Breast epithelium (tissue), 4 donors: ENCODE measurements around the gene ASCC3. TPM values are rescaled to one million over a fixed set of nuclear protein-coding genes. Genes with fewer than 3 reads are reported as not detected.

ENCODE experiments used
- DNase-seq, 2 donors: peaks; one replicate each; pipeline ENCODE4 v3.0.0-alpha.2; 2019; ENCODE audit warnings: low spot score in 2 of 2
- H3K27ac ChIP-seq, 2 donors: fragments of 200-600 bp; sonication (generic) in 1 of 2; one replicate each; pipeline ENCODE4 v1.5.1; 2016 to 2019; ENCODE audit warnings: mild to moderate bottlenecking in 1 of 2
- H3K27me3 ChIP-seq, 2 donors: fragments of 200-600 bp; sonication (generic) in 1 of 2; one replicate each; pipeline versions ENCODE4 v1.5.1 to v1.6.0; 2017 to 2019; ENCODE audit warnings: control low read depth in 1 of 2, mild to moderate bottlenecking in 1 of 2
- H3K36me3 ChIP-seq: fragments of 200-600 bp; one replicate; pipeline ENCODE4 v1.5.1; 2019
- H3K4me1 ChIP-seq, 2 donors: fragments of 200-600 bp; sonication (generic); one replicate each; pipeline ENCODE4 v1.5.1; 2016 to 2019; ENCODE audit warnings: control low read depth in 1 of 2
- H3K4me3 ChIP-seq, 3 donors: fragments of 200-600 bp; sonication (generic); 1 replicate in 2 of 3; 2 replicates in 1 of 3; pipeline ENCODE4 v1.5.1; 2016 to 2019; ENCODE audit warnings: mild to moderate bottlenecking in 3 of 3, moderate library complexity in 2 of 3
- H3K9me3 ChIP-seq, 2 donors: fragments of 200-600 bp; sonication (generic) in 1 of 2; one replicate each; pipeline ENCODE4 v1.5.1; 2016 to 2019; ENCODE audit warnings: control low read depth in 1 of 2
- POLR2A ChIP-seq: fragments of 450-650 bp; IDR thresholded peaks from one replicate; pipeline ENCODE4 v1.6.1; 2016; ENCODE audit warnings: antibody characterized with exemption, mild to moderate bottlenecking, moderate library complexity
- POLR2AphosphoS5 ChIP-seq, 3 donors: sonication (generic); formaldehyde crosslinking; IDR thresholded peaks; one replicate each; pipeline ENCODE4 v1.6.1; 2017; ENCODE audit warnings: antibody characterized with exemption in 3 of 3
- intact Hi-C: fragments of 100-400 bp; cut with DNase I; formaldehyde crosslinking; loops from one replicate; pipeline ENCODE4 v1.15.1; 2023; ENCODE audit warnings: low total_unique reads
- total RNA-seq, 3 donors: library from RNA; depleted of rRNA; stranded (reverse); fragments of >200 nt; gene quantifications; one replicate each; pipeline ENCODE4 v1.1.0, GENCODE V29; 2016
- TF ChIP-seq, protein P1 (sequence below), 3 donors: fragments of 450-650 bp; IDR thresholded peaks; one replicate each; pipeline ENCODE4 v1.5.1; 2016 to 2017; ENCODE audit warnings: antibody characterized with exemption in 3 of 3, mild to moderate bottlenecking in 3 of 3, moderate library complexity in 3 of 3

Gene ASCC3
- total RNA-seq, 3 donors from 2014 or later = 23.5 to 49.3 (median 44.6) TPM

DNA sequence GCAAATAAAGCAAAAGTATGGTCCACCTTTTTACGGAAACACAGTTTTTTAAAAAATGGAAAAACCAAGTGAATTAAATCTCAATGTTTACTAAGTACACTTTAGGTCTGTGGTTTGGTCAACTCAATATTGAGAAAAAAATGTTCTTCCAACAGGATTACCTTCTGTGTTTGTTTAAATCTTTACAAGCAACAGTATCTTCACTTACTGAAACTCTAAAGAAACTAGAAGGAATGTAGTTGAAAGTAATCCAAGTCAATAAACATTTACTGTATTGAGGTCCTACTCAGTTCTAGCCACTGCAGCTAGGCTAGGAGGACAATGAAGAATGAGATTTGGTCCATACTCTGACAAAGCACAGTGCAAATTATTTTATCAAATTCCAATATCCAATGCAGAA is 80.1 kb downstream of the ASCC3 start:
- Histone ChIP-seq H3K27me3 (no peaks in the 10 kb centered on the region), H3K36me3 (peaks cover 3% of the 10 kb centered on the region), H3K4me3 (no peak overlapping the region), H3K27ac (no peak overlapping the region), H3K4me1 (peaks cover 0 to 5% of the 10 kb centered on the region in 2 donors), H3K9me3 (no peaks in the 10 kb centered on the region)
- no peak for DNase-seq
- TF ChIP-seq POLR2AphosphoS5 (IDR thresholded peaks at IDR 0.05) (no peak), POLR2A (no peak)
- TF ChIP-seq, protein P1, sequence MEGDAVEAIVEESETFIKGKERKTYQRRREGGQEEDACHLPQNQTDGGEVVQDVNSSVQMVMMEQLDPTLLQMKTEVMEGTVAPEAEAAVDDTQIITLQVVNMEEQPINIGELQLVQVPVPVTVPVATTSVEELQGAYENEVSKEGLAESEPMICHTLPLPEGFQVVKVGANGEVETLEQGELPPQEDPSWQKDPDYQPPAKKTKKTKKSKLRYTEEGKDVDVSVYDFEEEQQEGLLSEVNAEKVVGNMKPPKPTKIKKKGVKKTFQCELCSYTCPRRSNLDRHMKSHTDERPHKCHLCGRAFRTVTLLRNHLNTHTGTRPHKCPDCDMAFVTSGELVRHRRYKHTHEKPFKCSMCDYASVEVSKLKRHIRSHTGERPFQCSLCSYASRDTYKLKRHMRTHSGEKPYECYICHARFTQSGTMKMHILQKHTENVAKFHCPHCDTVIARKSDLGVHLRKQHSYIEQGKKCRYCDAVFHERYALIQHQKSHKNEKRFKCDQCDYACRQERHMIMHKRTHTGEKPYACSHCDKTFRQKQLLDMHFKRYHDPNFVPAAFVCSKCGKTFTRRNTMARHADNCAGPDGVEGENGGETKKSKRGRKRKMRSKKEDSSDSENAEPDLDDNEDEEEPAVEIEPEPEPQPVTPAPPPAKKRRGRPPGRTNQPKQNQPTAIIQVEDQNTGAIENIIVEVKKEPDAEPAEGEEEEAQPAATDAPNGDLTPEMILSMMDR (IDR thresholded peaks at IDR 0.05) = no peak
- intact Hi-C loops = loop anchor here (5.0 kb wide), 2 partner anchors 286 to 549 kb away; no protein-coding TSS in a partner anchor

DNA sequence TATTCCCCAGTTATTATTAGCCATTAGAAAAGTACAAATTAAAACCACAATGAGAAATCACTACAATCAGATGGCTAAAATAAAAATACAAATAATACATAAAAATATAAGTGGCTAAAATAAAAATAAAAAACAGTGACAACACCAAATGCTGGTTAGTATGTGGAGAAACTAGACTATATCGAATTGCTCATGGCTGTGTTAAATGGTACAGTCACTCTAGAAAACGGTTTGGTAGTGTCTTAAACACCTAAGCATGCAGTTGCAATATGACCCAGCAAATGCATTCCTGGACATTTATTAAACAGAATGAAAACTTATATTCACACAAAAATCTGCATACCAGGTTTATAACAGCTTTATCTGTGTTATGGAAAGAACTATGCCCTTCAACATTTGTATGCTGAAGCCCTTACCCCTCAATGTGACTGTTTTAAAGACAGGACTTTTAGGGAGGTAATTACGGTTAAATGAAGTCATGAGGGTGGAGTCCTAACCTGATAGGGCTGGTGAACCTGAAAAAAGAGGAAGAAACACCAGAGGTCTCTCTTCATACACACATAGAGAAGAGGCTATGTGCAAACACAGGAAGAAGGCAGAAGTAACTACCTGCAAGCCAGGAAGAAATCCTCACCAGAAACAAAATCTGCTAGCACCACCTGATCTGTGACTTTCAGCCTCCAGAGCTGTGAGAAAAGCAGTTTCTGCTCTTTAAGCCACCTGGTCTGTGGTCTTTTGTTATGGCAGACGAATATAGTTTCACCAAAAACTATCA is 84.9 kb downstream of the ASCC3 start:
- Histone ChIP-seq H3K4me3 (no peak overlapping the region), H3K9me3 (no peaks in the 10 kb centered on the region), H3K27me3 (no peaks in the 10 kb centered on the region), H3K27ac (no peak overlapping the region), H3K36me3 (peaks cover 3% of the 10 kb centered on the region), H3K4me1 (no peaks in the 10 kb centered on the region)
- TF ChIP-seq POLR2AphosphoS5 (IDR thresholded peaks at IDR 0.05) (no peak), POLR2A (no peak)
- TF ChIP-seq, protein P1 (IDR thresholded peaks at IDR 0.05) = no peak
- intact Hi-C loops = no loop called here
- no peak for DNase-seq

DNA sequence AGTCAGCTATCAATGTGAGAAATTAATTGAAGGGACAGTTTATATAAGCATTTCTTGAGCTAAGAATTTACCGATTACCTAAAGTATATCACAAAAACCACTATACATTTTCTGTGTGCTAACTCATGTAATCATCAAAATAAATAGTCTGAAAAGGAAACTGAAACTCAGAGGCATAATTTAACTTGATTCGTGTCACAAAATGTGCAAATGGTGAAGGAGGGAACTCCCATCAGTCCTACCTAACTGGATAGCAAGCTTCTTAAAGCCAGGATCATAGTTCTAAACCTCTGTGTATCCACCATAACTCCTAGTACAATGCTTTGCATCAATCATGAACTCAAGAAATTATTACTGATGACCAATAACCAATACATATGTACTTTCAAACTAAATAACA is 91.0 kb downstream of the ASCC3 start:
- Histone ChIP-seq H3K9me3 (no peaks in the 10 kb centered on the region), H3K4me3 (no peak overlapping the region), H3K4me1 (no peaks in the 10 kb centered on the region), H3K27ac (no peak overlapping the region), H3K36me3 (no peaks in the 10 kb centered on the region), H3K27me3 (no peaks in the 10 kb centered on the region)
- no peak for DNase-seq
- intact Hi-C loops = no loop called here
- TF ChIP-seq, protein P1 (IDR thresholded peaks at IDR 0.05) = no peak
- TF ChIP-seq POLR2A (no peak), POLR2AphosphoS5 (IDR thresholded peaks at IDR 0.05) (no peak)

- DNase-seq = no peak
- TF ChIP-seq POLR2A (no peak), POLR2AphosphoS5 (IDR thresholded peaks at IDR 0.05) (no peak)
- TF ChIP-seq, protein P1 (IDR thresholded peaks at IDR 0.05) = no peak
Observed at GRCh38 chr6:100785982-100786381, 95.1 kb downstream of the ASCC3 start.

DNA sequence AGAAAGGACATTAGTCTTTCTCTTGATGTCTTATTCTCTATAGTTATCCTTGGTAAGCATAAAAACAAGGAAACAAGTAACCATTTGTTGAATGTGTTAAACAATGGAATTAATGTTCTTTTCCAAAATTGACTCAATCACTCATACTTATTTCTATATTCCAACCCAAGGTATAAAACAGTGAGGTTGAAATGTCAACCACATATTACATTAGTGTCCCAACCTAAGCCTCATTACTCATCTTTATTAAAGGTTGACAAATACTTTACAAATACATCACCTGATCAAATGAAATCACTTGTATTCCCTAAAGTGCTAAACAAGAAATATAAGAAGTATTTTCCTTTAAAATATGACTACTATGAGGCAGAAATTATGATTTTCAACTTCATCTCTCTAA is 100.5 kb downstream of the ASCC3 start:
- no peaks in the 10 kb centered on the region for H3K27me3 ChIP-seq
- TF ChIP-seq POLR2AphosphoS5 (IDR thresholded peaks at IDR 0.05) (no peak), POLR2A (no peak)
- TF ChIP-seq, protein P1 (IDR thresholded peaks at IDR 0.05) = no peak
- H3K27ac ChIP-seq = no peak overlapping the region
- H3K4me1 ChIP-seq = no peaks in the 10 kb centered on the region
- H3K9me3 ChIP-seq = no peaks in the 10 kb centered on the region
- intact Hi-C loops = no loop called here
- H3K36me3 ChIP-seq = no peaks in the 10 kb centered on the region
- DNase-seq = no peak
- H3K4me3 ChIP-seq = no peak overlapping the region

More at GRCh38 chr6:100785982-100786381, 95.1 kb downstream of the ASCC3 start:
- intact Hi-C loops = no loop called here
- Histone ChIP-seq H3K9me3 (no peaks in the 10 kb centered on the region), H3K27me3 (no peaks in the 10 kb centered on the region), H3K4me3 (no peak overlapping the region), H3K4me1 (no peaks in the 10 kb centered on the region), H3K27ac (no peak overlapping the region), H3K36me3 (no peaks in the 10 kb centered on the region)
